Midbrain (tissue), 1 donor: Measurements from ENCODE around the gene CHPT1.

Source experiments
- DNase-seq: peaks from one replicate; lab custom pipeline; 2025; lab: John Stamatoyannopoulos, UW

CHPT1 gene

DNA sequence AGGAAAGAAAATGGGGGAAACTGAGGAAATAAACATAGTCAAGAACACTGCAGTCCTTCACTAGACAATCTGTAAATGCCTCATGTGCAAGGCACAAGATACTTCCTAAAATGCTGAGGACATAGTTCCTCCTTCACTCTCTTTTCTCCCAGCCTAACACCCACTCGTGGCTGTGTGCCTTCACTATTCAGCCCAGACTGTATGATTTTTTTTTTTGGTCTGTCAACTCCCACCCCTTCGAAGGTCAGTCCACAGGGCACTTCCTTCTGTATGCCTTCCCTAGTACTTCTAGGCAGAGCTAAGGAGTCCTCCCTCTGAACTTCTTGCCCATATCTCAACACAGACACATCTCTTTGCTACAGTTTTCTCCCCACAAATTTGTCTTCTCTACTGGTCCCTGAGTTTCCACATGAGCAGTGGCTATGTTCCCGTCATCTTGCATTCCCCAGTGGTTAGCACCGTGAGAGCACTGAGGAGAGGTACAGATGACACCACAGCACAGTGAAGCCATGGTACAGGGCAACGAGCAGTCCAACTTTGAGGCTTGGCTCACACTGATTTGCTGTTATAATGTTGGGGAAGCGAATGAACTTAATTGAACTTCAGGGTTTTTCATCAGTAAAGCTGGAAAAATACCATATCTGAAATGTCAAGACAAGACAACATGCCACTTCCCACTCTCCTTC, 65.9 kb downstream of the CHPT1 start:
- no peak for DNase-seq

DNA sequence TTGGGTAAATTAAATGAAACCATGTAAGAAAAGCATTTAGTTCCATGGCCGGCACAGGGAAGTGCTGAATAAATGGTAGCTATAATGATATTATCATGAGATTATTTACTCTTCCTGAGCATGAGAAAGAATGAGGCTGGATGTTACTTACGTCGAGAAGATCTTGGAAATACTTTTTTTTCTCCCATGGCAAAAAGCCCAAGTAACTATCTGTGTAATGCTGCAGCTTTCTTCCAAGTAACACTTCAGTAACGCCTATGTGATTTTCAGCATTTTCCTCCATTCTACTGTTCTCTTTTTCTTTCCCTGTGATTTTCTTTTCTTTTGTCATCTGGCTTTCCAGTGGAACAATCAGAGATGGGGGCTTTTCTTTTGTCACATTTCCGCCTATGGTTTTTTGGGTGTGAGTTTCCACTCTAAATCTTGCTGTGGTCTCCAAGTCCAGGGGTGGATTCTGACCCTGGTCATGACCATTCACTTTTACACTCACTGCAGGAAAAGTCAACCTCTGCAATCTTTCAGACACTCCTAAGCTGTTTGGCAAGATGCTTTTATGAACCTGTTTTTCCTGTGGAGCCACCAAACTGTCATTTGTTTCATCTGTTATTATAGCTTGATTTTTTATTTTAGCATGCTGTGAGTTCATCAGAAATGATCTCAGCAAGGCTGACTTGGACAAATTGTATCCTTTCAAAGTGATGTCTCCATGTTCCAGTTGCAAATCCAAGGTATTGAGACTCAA, 66.8 kb downstream of the CHPT1 start:
- DNase-seq: no peak

GRCh38 chr12:101767537-101767936, 70.1 kb downstream of the CHPT1 start:
- DNase-seq: no peak

DNA sequence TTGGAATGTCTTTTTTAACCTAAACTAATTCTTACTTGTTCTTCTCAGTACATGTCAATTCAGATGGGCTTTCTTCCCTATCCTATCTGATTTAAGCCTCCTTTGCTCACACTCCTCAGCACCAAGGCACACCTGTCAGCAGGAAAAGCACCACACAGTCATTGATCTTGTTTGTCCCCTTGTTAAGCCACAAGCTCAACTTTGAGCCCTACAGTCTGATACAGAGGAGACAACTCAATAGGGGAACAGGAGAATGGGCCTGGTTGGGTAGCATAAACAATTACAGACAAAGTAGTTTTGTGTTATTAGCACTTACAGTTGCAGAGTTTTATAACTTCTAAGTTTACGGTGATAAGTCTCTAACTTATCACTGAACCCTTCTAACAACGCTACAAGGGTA, 71.3 kb downstream of the CHPT1 start:
- no peak for DNase-seq

- DNase-seq: no peak
These were observed 72.4 kb downstream of the CHPT1 start for GRCh38 chr12:101769865-101770264.

DNA sequence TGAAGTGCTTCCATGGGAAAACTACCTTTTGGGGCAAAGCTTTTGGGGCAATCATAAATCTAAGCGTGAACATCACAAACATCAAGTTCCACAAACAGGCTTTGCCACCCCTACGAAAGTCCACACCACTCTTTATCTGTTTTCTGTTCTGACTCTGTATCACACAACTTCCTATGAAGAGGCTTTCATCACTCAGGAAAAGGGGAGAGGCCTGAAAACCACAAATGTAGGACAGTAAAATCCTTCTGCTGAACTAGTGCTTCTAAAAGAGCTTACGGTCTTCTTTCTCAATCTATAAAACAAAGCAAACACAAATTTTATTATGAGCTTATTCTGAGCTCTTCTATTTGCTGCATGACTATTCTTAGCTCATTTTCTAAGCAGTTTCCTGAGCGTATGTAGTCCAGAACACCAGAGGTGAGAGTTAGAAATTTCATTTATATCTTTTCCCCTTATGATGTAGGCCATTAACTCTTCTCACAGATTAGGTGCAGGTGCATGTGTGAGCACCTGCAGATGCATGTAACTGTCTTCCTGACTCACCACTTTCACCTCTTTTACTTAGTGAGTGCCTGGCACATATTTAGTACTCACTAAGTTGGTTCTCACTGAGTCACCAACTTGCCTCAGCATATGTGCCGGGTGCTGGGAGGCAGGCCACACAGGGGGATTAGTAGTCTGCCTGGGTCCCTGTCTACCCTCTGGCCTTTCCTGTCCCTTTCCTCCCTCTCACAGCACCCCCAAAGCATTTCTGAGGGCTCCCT, 74.8 kb downstream of the CHPT1 start:
- no peak for DNase-seq

GRCh38 chr12:101773650-101774162, 76.3 kb downstream of the CHPT1 start:
- DNase-seq: peak; percentile 74

DNA sequence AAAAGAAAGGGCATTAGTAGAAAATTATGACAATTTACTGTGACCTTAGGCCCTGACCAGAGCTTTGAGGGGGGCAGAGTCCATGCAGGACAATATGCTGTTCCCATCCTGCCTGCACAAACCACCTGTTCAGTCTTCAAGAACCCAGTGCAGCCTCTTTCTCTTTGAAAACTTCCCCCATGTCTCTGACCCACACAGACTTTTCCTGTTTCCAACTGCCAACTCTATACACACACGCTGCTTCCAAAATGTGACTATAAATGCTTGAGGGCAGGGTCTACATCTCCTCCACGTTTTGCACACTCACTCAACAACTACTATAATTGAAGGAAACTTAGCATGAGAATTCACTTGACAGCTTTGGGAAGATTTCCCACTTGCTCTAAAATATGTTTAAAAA, 78.4 kb downstream of the CHPT1 start:
- no peak for DNase-seq

GRCh38 chr12:101777485-101777884, 80.0 kb downstream of the CHPT1 start:
- peak; percentile 64 for DNase-seq

GRCh38 chr12:101777978-101778377, 80.5 kb downstream of the CHPT1 start:
- DNase-seq: no peak
